HepG2 (cell line): ENCODE results near the gene MID2. TPM values are rescaled to one million over a fixed set of nuclear protein-coding genes. Genes with fewer than 3 reads are reported as not detected.
A peak's percentile ranks its signal among the peaks of the same experiment; 100 is the strongest.

Experiments
- ATAC-seq: fragments of 200-7000 bp; cut with Tn5 transposase; 3 replicates; pipeline ENCODE4 v1.9.1; 2020; ENCODE audit warnings: mild to moderate bottlenecking, moderate library complexity
- BruUV-seq: library from RNA; stranded (reverse); fragments of 400-500 nt; replicated peaks from 2 replicates; lab custom pipeline; 2021; lab: Mats Ljungman, UMichigan
- CTCF ChIA-PET: fragments of 300-600 bp; formaldehyde crosslinking; extraction: SDS; loops from one replicate; lab custom pipeline; 2021; ENCODE audit warnings: low total read pairs, inconsistent platforms, low intra/inter-chr PET ratio; lab: Yijun Ruan, JAX
- POLR2A ChIA-PET: fragments of 350-600 bp; sonication (Branson Sonifier 250); formaldehyde crosslinking; loops from one replicate; lab custom pipeline; 2020; ENCODE audit warnings: antibody characterized with exemption, inconsistent platforms; lab: Yijun Ruan, JAX
- DNase-seq: peaks from one replicate; pipeline ENCODE4 v3.0.0-alpha.2; 2015; ENCODE audit warnings: low spot score
- FAIRE-seq: peaks from 3 replicates; lab custom pipeline; 2011; peaks lifted over from hg19 to GRCh38; lab: Jason Lieb, UNC
- H2AFZ ChIP-seq: one replicate; pipeline ENCODE4 v1.6.1; 2011; ENCODE audit warnings: low read length, inconsistent platforms
- H3K27ac ChIP-seq: fragments of 300-600 bp; 3 replicates; pipeline ENCODE4 v1.8.0; 2011; ENCODE audit warnings: mixed run types, mild to moderate bottlenecking, mixed read lengths, low read length, inconsistent platforms; ENCODE audit not compliant: insufficient read depth; ENCODE audit errors: extremely low read length
- H3K27me3 ChIP-seq, 2 experiments: fragments of 200-600 bp in 1 of 2; 2 replicates in 1 of 2; 3 replicates in 1 of 2; pipeline versions ENCODE4 v1.6.0 to v1.8.0; 2011; ENCODE audit warnings: low read length in 2 of 2, mild to moderate bottlenecking in 2 of 2, moderate library complexity in 2 of 2, inconsistent platforms in 1 of 2; ENCODE audit not compliant: insufficient read depth in 2 of 2, control insufficient read depth in 1 of 2
- H3K36me3 ChIP-seq, 2 experiments: fragments of 200-600 bp in 1 of 2; replicated peaks in 1 of 2; 2 replicates in 1 of 2; 3 replicates in 1 of 2; pipeline versions ENCODE4 v1.5.1 to v1.8.0; 2011; ENCODE audit warnings: low read length in 2 of 2, inconsistent platforms in 1 of 2; ENCODE audit not compliant: insufficient read depth in 2 of 2, control insufficient read depth in 1 of 2
- H3K4me1 ChIP-seq: 2 replicates; pipeline ENCODE4 v1.5.1; 2012; ENCODE audit warnings: low read length, inconsistent platforms; ENCODE audit not compliant: insufficient read depth
- H3K4me2 ChIP-seq: 2 replicates; pipeline ENCODE4 v1.6.0; 2011; ENCODE audit warnings: low read depth, low read length, inconsistent platforms
- H3K4me3 ChIP-seq, 3 experiments: fragments of 200-600 bp in 1 of 3; sonication (generic), shearing (Covaris generic) in 1 of 3; replicated peaks in 1 of 3; 2 replicates each; pipeline ENCODE4 v1.5.1; 2011 to 2016; ENCODE audit warnings: low read length in 3 of 3, inconsistent platforms in 2 of 3, low read depth in 2 of 3, mild to moderate bottlenecking in 2 of 3, control low read depth in 1 of 3, mixed read lengths in 1 of 3; ENCODE audit not compliant: insufficient read depth in 1 of 3
- H3K79me2 ChIP-seq: one replicate; pipeline ENCODE4 v1.6.1; 2011; ENCODE audit warnings: low read length, inconsistent platforms; ENCODE audit not compliant: insufficient read depth
- H3K9ac ChIP-seq: 2 replicates; pipeline ENCODE4 v1.6.0; 2011; ENCODE audit warnings: mild to moderate bottlenecking, low read depth, low read length, inconsistent platforms; ENCODE audit not compliant: insufficient read depth
- H3K9me3 ChIP-seq: 2 replicates; pipeline ENCODE4 v1.5.1; 2012; ENCODE audit warnings: mild to moderate bottlenecking, low read length
- H4K20me1 ChIP-seq: 2 replicates; pipeline ENCODE4 v1.6.0; 2011; ENCODE audit warnings: inconsistent platforms, mild to moderate bottlenecking, low read length, moderate library complexity; ENCODE audit not compliant: insufficient read depth
- ARHGAP35 ChIP-seq: sonication (generic); formaldehyde crosslinking; IDR thresholded peaks from 2 replicates; pipeline ENCODE4 v1.9.0; 2022; ENCODE audit warnings: mild to moderate bottlenecking, inconsistent platforms, moderate library complexity, missing genetic modification reagents, borderline replicate concordance
- HDAC6 ChIP-seq: fragments of 200-600 bp; sonication (generic); IDR thresholded peaks from 2 replicates; pipeline ENCODE4 v1.7.0; 2017; ENCODE audit warnings: mild to moderate bottlenecking, antibody characterized with exemption, low read length, low read depth
- MEIS1 ChIP-seq: sonication (generic); formaldehyde crosslinking; IDR thresholded peaks from 2 replicates; pipeline ENCODE4 v1.9.0; 2021; ENCODE audit warnings: mild to moderate bottlenecking, missing genetic modification reagents, moderate library complexity, borderline replicate concordance
- MLXIP ChIP-seq: sonication (generic); formaldehyde crosslinking; IDR thresholded peaks from 2 replicates; pipeline ENCODE4 v1.9.0; 2021; ENCODE audit warnings: missing genetic modification reagents, borderline replicate concordance
- POGZ ChIP-seq: sonication (generic); formaldehyde crosslinking; IDR thresholded peaks from 2 replicates; pipeline ENCODE4 v1.4.0; 2020; ENCODE audit warnings: mild to moderate bottlenecking, missing genetic modification reagents
- POLR2AphosphoS5 ChIP-seq: IDR thresholded peaks from 2 replicates; pipeline ENCODE4 v1.6.1; 2012; ENCODE audit warnings: low read depth, low read length
- POLR2G ChIP-seq: fragments of 200-400 bp; formaldehyde crosslinking; IDR thresholded peaks from 2 replicates; pipeline ENCODE4 v1.6.1; 2018; ENCODE audit warnings: mild to moderate bottlenecking, low read depth, low read length, moderate library complexity
- REXO4 ChIP-seq: sonication (generic); formaldehyde crosslinking; IDR thresholded peaks from 2 replicates; pipeline ENCODE4 v1.8.0; 2022; ENCODE audit warnings: missing genetic modification reagents, mild to moderate bottlenecking, borderline replicate concordance
- RFXAP ChIP-seq: sonication (generic); formaldehyde crosslinking; IDR thresholded peaks from 2 replicates; pipeline ENCODE4 v1.4.0; 2020; ENCODE audit warnings: missing genetic modification reagents, borderline replicate concordance
- ZNF709 ChIP-seq: sonication (generic); formaldehyde crosslinking; IDR thresholded peaks from 2 replicates; pipeline ENCODE4 v1.5.0; 2020; ENCODE audit warnings: mild to moderate bottlenecking, missing genetic modification reagents
- ZNF720 ChIP-seq: sonication (generic); formaldehyde crosslinking; IDR thresholded peaks from 2 replicates; pipeline ENCODE4 v1.4.0; 2020; ENCODE audit warnings: missing genetic modification reagents
- ZNF841 ChIP-seq: sonication (generic); formaldehyde crosslinking; IDR thresholded peaks from 2 replicates; pipeline ENCODE4 v1.8.1; 2023; ENCODE audit warnings: missing genetic modification reagents, borderline replicate concordance
- WGBS: methylation state at CpG from one replicate; pipeline ENCODE4 v1.1.6; 2017; ENCODE audit warnings: low lambda C conversion rate; 5-methylcytosine and 5-hydroxymethylcytosine counted together
- in situ Hi-C: cut with HindIII; loops from 2 replicates; pipeline ENCODE4 v1.10.0; 2017; ENCODE audit warnings: low pct_unique_long_range_greater_than_20kb; ENCODE audit not compliant: extremely low pct_ligation_motif_present
- intact Hi-C: fragments of 100-400 bp; cut with micrococcal nuclease; formaldehyde crosslinking; loops from one replicate; pipeline ENCODE4 v1.10.0; 2022; ENCODE audit not compliant: unreplicated experiment
- polyA plus RNA-seq, 8 experiments: library from polyadenylated mRNA; depleted of rRNA in 3 of 8; stranded (reverse) in 7 of 8; unstranded in 1 of 8; fragments of >200 nt; fragmentation: Illumina TruSeq in 4 of 8; extraction: Trizol in 4 of 8; gene quantifications; 2 replicates each; pipeline versions ENCODE4 v1.2.1 to v1.2.3, GENCODE V29; 2011 to 2016; ENCODE audit warnings: low read depth in 4 of 8, missing spikeins in 1 of 8, mixed read lengths in 1 of 8; ENCODE audit not compliant: insufficient read depth in 1 of 8
- total RNA-seq, 5 experiments: library from RNA; depleted of rRNA; stranded (reverse); fragments of >200 nt; fragmentation: Illumina TruSeq; extraction: Trizol; gene quantifications; 2 replicates each; pipeline ENCODE4 v1.2.3, GENCODE V29; 2016; ENCODE audit warnings: low read depth in 1 of 5
- TF ChIP-seq, protein P1 (sequence below): IDR thresholded peaks from 2 replicates; pipeline ENCODE4 v1.6.1; 2016; ENCODE audit warnings: low read depth, borderline replicate concordance

MID2 gene
- total and polyA plus RNA-seq, 2 of the 13 experiments (the other 11 are each of a cell fraction or from before 2014, with no cell fraction given) = 0.05 to 0.09 TPM

DNA sequence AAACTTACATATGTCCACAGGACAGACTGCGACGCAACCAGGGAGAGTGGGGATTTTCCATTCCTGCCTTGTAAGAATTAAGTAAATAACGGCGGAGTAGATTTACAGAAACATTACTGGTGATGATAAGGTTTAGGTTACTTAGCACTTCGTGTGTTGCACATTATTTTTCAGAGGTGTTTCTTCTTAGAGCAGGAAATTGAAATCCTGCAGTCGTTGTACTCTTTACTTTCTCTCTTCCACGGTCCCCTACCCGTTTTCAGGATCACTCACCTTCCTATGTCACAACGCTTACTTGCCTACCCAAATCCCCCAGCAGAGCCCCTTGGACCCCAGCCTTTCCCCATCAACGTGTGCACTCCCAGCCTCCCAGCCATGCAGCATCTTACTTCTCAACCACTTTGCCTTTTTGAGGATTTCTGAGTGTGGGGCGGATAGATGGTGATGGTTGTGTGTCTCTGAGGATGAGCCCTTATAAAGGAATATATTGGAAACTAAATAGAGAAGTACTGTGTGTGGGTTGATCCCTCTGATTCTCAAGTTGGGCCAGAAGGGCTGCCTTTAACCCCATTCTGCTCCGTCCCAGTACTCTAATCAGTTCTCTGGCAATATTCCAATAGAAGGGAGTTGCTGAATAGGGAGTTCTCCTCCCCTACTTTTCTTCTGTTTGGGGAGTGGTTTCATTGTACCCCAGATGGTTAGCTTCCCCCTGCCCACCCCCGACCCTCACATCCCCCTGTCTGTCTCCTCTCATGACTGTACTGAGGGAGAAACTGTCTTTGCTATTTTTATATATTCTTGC, 1.6 kb downstream of the MID2 start:
- no peak for TF ChIP-seq ZNF841 (CRISPR knock-in tag)
- TF ChIP-seq, protein P1, sequence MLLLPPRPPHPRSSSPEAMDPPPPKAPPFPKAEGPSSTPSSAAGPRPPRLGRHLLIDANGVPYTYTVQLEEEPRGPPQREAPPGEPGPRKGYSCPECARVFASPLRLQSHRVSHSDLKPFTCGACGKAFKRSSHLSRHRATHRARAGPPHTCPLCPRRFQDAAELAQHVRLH (CRISPR knock-in tag) = no peak
- in situ Hi-C loops = no loop called here
- POLR2A ChIA-PET = no interaction called here
- Histone ChIP-seq H4K20me1 (no peaks in the 10 kb centered on the region), H3K36me3 (no peaks in the 10 kb centered on the region), H3K4me3 (0 out of 6 replicates have a peak overlapping the region, but pooled peaks of 2 of the 3 experiments have one; percentile 26 to 48), H3K9me3 (no peaks in the 10 kb centered on the region), H3K4me2 (peak overlapping the region; percentile 58; the same call in 1 of the 2 replicates), H2AFZ (no peak overlapping the region), H3K4me1 (no peaks in the 10 kb centered on the region), H3K27ac (no peak overlapping the region), H3K27me3 (peaks cover 1 to 13% of the 10 kb centered on the region in 2 experiments; a peak in 3 of 5 replicates), H3K79me2 (no peaks in the 10 kb centered on the region), H3K9ac (no peak overlapping the region)
- no TSS peak for BruUV-seq
- CTCF ChIA-PET = no interaction called here
- WGBS = 13% methylated on average over 9 of the region's 13 CpGs
- intact Hi-C loops = no loop called here
- FAIRE-seq (no peak), DNase-seq (no peak), ATAC-seq (no peak)

DNA sequence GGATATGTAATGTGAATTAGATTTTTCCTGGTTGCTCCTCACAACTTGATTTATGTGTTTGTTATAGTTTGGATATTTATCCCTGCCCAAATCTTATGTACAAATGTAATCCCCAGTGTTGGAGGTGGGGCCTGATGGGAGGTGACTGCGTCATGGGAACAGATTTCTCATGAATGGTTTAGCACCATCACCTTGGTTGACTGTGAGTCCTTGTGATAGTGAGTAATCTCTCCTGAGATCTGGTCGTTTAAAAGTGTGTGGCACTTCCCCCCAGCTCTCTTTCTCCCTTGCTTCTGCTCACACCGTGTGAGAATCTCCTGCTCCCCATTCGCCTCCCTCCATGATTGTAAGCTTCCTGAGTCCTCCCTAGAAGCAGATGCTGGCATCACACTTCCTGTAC, 2.2 kb downstream of the MID2 start:
- H3K79me2 ChIP-seq = no peaks in the 10 kb centered on the region
- TF ChIP-seq POLR2G = no peak
- no peak for TF ChIP-seq REXO4
- TF ChIP-seq ZNF709 (CRISPR knock-in tag) = no peak
- no peak for TF ChIP-seq ARHGAP35 (CRISPR knock-in tag)
- TF ChIP-seq HDAC6 = no peak
- no peak for TF ChIP-seq POGZ (CRISPR knock-in tag)
- no peak for TF ChIP-seq MLXIP (CRISPR knock-in tag)
- no peak for TF ChIP-seq POLR2AphosphoS5
- no peak for TF ChIP-seq ZNF720 (CRISPR knock-in tag)
- no peak for TF ChIP-seq MEIS1
- no peak for TF ChIP-seq RFXAP (CRISPR knock-in tag)

More for the DNA sequence above, 2.2 kb downstream of the MID2 start:
- Histone ChIP-seq H3K27ac (no peak overlapping the region), H2AFZ (no peak overlapping the region), H3K4me2 (no peak overlapping the region), H3K9me3 (no peaks in the 10 kb centered on the region), H4K20me1 (no peaks in the 10 kb centered on the region), H3K4me1 (no peaks in the 10 kb centered on the region), H3K27me3 (peaks cover 1 to 13% of the 10 kb centered on the region in 2 experiments; a peak in 3 of 5 replicates), H3K9ac (no peak overlapping the region), H3K36me3 (no peaks in the 10 kb centered on the region), H3K4me3 (no peak overlapping the region)
- 50% methylated on average over 2 of the region's 4 CpGs for WGBS
- CTCF ChIA-PET = no interaction called here
- FAIRE-seq = no peak
- DNase-seq = no peak
- POLR2A ChIA-PET = no interaction called here
- in situ Hi-C loops (no loop called here), intact Hi-C loops (no loop called here)
- ATAC-seq = no peak
- no TSS peak for BruUV-seq
